GM18951 (cell line): ENCODE data around the gene ZFP57.

ENCODE experiments used
- POLR2A ChIP-seq: IDR thresholded peaks from 4 replicates; pipeline ENCODE4 v1.6.1; 2011; ENCODE audit warnings: mild to moderate bottlenecking; ENCODE audit not compliant: insufficient read length, insufficient read depth; ENCODE audit errors: extremely low read depth
- in situ Hi-C: fragments of 300-500 bp; cut with MboI; formaldehyde crosslinking; loops from one replicate; pipeline ENCODE4 v1.12.0; 2022; ENCODE audit warnings: low sequenced_read_pairs, mixed read lengths, inconsistent platforms; ENCODE audit not compliant: unreplicated experiment

Gene ZFP57

GRCh38 chr6:29656157-29656556 is 24.8 kb downstream of the ZFP57 start:
- in situ Hi-C loops, result no loop called here
- TF ChIP-seq POLR2A, result no peak

GRCh38 chr6:29655658-29656057 is 25.3 kb downstream of the ZFP57 start:
- no peak for TF ChIP-seq POLR2A
- in situ Hi-C loops, result no loop called here

GRCh38 chr6:29653452-29654038 is 27.4 kb downstream of the ZFP57 start:
- in situ Hi-C loops, result no loop called here
- TF ChIP-seq POLR2A, result no peak

- TF ChIP-seq POLR2A, result no peak
- in situ Hi-C loops, result no loop called here
Measured at GRCh38 chr6:29652198-29652584, 28.8 kb downstream of the ZFP57 start.

- in situ Hi-C loops, result no loop called here
- no peak for TF ChIP-seq POLR2A
Measured at GRCh38 chr6:29651413-29652197, 29.3 kb downstream of the ZFP57 start.

GRCh38 chr6:29649701-29650673 is 31.0 kb downstream of the ZFP57 start:
- peak; percentile 79 for TF ChIP-seq POLR2A
- in situ Hi-C loops, result no loop called here

- in situ Hi-C loops, result no loop called here
- no peak for TF ChIP-seq POLR2A
Measured at GRCh38 chr6:29647927-29648642, 32.9 kb downstream of the ZFP57 start.

GRCh38 chr6:29641430-29642148 is 39.4 kb downstream of the ZFP57 start:
- in situ Hi-C loops, result no loop called here
- TF ChIP-seq POLR2A, result no peak

GRCh38 chr6:29637247-29637646 is 43.7 kb downstream of the ZFP57 start:
- no peak for TF ChIP-seq POLR2A
- in situ Hi-C loops, result no loop called here

- in situ Hi-C loops, result no loop called here
- no peak for TF ChIP-seq POLR2A
Measured at GRCh38 chr6:29633534-29633905, 47.4 kb downstream of the ZFP57 start.

GRCh38 chr6:29632789-29633533 is 48.0 kb downstream of the ZFP57 start, which contains the start of gene GABBR1:
Gene GABBR1, minus strand, starts transcription at chr6:29633183. Its CDS starts 798 bp downstream, at chr6:29632385.
- peak; percentile 29 for TF ChIP-seq POLR2A
- in situ Hi-C loops, result no loop called here
